Frontal cortex (tissue), 4 donors: ENCODE results near the gene VPS8. TPM values are rescaled to one million over a fixed set of nuclear protein-coding genes. Genes with fewer than 3 reads are reported as not detected.

Experiments used
- DNase-seq, 2 donors: peaks; one replicate each; pipeline ENCODE4 v3.0.0; 2012; ENCODE audit warnings: low spot score in 2 of 2
- FAIRE-seq: peaks from 2 replicates; lab custom pipeline; 2012; peaks lifted over from hg19 to GRCh38; lab: Jason Lieb, UNC
- total RNA-seq: library from RNA; depleted of rRNA; stranded (reverse); fragments of >200 nt; gene quantifications from one replicate; pipeline ENCODE4 v1.2.3, GENCODE V29; 2014
- donor health status: control.
- donor health status: control.
- donor health status: control.

Gene VPS8
- 145 TPM for total RNA-seq

GRCh38 chr3:184811999-184812661 lies at the start of gene VPS8:
VPS8 (plus strand) TSS chr3:184812166; CDS start chr3:184824633, 12,467 bp downstream.
- DNase-seq (peak; percentile 78 to 90), FAIRE-seq (no peak)

GRCh38 chr3:184764191-184764590 lies 47.8 kb upstream of the VPS8 start:
- no peak for FAIRE-seq
- DNase-seq = no peak

- DNase-seq (no peak), FAIRE-seq (no peak)
Measured at GRCh38 chr3:184765047-184765729, 46.8 kb upstream of the VPS8 start.

GRCh38 chr3:184765730-184766074 lies 46.3 kb upstream of the VPS8 start:
- no peak for FAIRE-seq
- DNase-seq = no peak

GRCh38 chr3:184766555-184767261 lies 45.3 kb upstream of the VPS8 start:
- no peak for DNase-seq
- no peak for FAIRE-seq

- no peak for DNase-seq
Measured at GRCh38 chr3:184767377-184767776, 44.6 kb upstream of the VPS8 start.

GRCh38 chr3:184769382-184770170 lies 42.4 kb upstream of the VPS8 start:
- FAIRE-seq (no peak), DNase-seq (no peak)

More at GRCh38 chr3:184767377-184767776, 44.6 kb upstream of the VPS8 start:
- FAIRE-seq = no peak

- FAIRE-seq (no peak), DNase-seq (no peak)
Measured at GRCh38 chr3:184770541-184770940, 41.4 kb upstream of the VPS8 start.

GRCh38 chr3:184771301-184772127 lies 40.5 kb upstream of the VPS8 start:
- DNase-seq (no peak), FAIRE-seq (no peak)

- DNase-seq (no peak), FAIRE-seq (no peak)
Measured at GRCh38 chr3:184772667-184773272, 39.2 kb upstream of the VPS8 start.

GRCh38 chr3:184773283-184774186 lies 38.4 kb upstream of the VPS8 start:
- no peak for FAIRE-seq
- DNase-seq = no peak

GRCh38 chr3:184776916-184777315 lies 35.0 kb upstream of the VPS8 start:
- DNase-seq = no peak

GRCh38 chr3:184777566-184778356 lies 34.2 kb upstream of the VPS8 start:
- peak; percentile 84 to 92 for DNase-seq
- no peak for FAIRE-seq

More at GRCh38 chr3:184776916-184777315, 35.0 kb upstream of the VPS8 start:
- no peak for FAIRE-seq

- DNase-seq (no peak), FAIRE-seq (no peak)
Measured at GRCh38 chr3:184778426-184779332, 33.3 kb upstream of the VPS8 start.

- FAIRE-seq (no peak), DNase-seq (no peak)
Measured at GRCh38 chr3:184780981-184781515, 30.9 kb upstream of the VPS8 start.

- FAIRE-seq = no peak
- no peak for DNase-seq
Measured at GRCh38 chr3:184781801-184782200, 30.2 kb upstream of the VPS8 start.
